T-helper 17 cell (primary cell): ENCODE results near the gene THYN1. TPM values are rescaled to one million over a fixed set of nuclear protein-coding genes. Genes with fewer than 3 reads are reported as not detected.
"Not testable (repeated sequence)": the region's sequence is repeated elsewhere in the genome, so short reads cannot be mapped to it uniquely, and the experiment has no call there.

ENCODE experiments used
- ATAC-seq: fragments of 150-1000 bp; cut with Tn5 transposase; 2 replicates; pipeline ENCODE4 v1.10.0; 2021; ENCODE audit warnings: mild to moderate bottlenecking, moderate library complexity
- DNase-seq, 3 donors: peaks; one replicate each; pipeline versions ENCODE4 v3.0.0 to v3.0.0-alpha.2; 2020 to 2021
- H3K9me3 ChIP-seq: one replicate; pipeline ENCODE4 v1.7.0; 2013; ENCODE audit warnings: low read length, mild to moderate bottlenecking; ENCODE audit not compliant: control insufficient read depth, poor library complexity, severe bottlenecking
- H3K27ac Mint-ChIP-seq: one replicate; pipeline ENCODE4 v1.8.0; 2022; ENCODE audit warnings: mild to moderate bottlenecking, moderate library complexity, mixed read lengths
- H3K27me3 Mint-ChIP-seq: one replicate; pipeline ENCODE4 v1.8.0; 2022; ENCODE audit warnings: mixed read lengths
- H3K36me3 Mint-ChIP-seq: one replicate; pipeline ENCODE4 v1.8.0; 2022; ENCODE audit warnings: low read depth, mixed read lengths
- H3K4me1 Mint-ChIP-seq: one replicate; pipeline ENCODE4 v1.8.0; 2022; ENCODE audit warnings: mild to moderate bottlenecking, mixed read lengths
- H3K4me3 Mint-ChIP-seq: one replicate; pipeline ENCODE4 v1.8.0; 2022; ENCODE audit warnings: mild to moderate bottlenecking, moderate library complexity, mixed read lengths
- total RNA-seq, 4 donors: library from RNA in 2 of 4; stranded (reverse) in 2 of 4; gene quantifications; one replicate each; pipeline ENCODE4 v1.2.3 and lab custom pipeline; 2022 to 2026

THYN1 gene
- total RNA-seq (10 to 100 TPM; 32.9 to 36.5 TPM), total RNA-seq (lab: John Stamatoyannopoulos, UW) (29.6 to 86.7 reads per million in 2 donors)

GRCh38 chr11:134253188-134253993, at the start of gene THYN1, which contains the start of gene ACAD8:
Gene THYN1 (minus strand): TSS chr11:134253352. CDS start chr11:134252882, 470 bp downstream.
Gene ACAD8 (plus strand): TSS chr11:134253568. CDS start chr11:134253601, 33 bp downstream.
- peak; percentile 100 for ATAC-seq
- no peaks in the 10 kb centered on the region for H3K9me3 ChIP-seq
- H3K4me1 Mint-ChIP-seq, result peaks cover 26% of the 10 kb centered on the region
- H3K36me3 Mint-ChIP-seq, result peaks cover 5% of the 10 kb centered on the region
- DNase-seq, result peak; percentile 91 to 93 (median 92)
- no peaks in the 10 kb centered on the region for H3K27me3 Mint-ChIP-seq
- H3K27ac Mint-ChIP-seq, result peak within 1 kb of the TSS; percentile 96
- peak within 1 kb of the TSS; percentile 98 for H3K4me3 Mint-ChIP-seq

GRCh38 chr11:134294664-134295063, 41.5 kb upstream of the THYN1 start:
- DNase-seq (no peak), ATAC-seq (no peak)
- H3K9me3 ChIP-seq, result no peaks in the 10 kb centered on the region
- Mint-ChIP-seq H3K4me1 (peaks cover 4% of the 10 kb centered on the region), H3K36me3 (no peaks in the 10 kb centered on the region), H3K27me3 (no peaks in the 10 kb centered on the region), H3K27ac (peak overlapping the region; percentile 60), H3K4me3 (no peak overlapping the region)

GRCh38 chr11:134293119-134294113, 40.3 kb upstream of the THYN1 start:
- DNase-seq, result no peak
- Mint-ChIP-seq H3K4me1 (peaks cover 7% of the 10 kb centered on the region), H3K27ac (peak overlapping the region; percentile 60), H3K4me3 (no peak overlapping the region), H3K27me3 (no peaks in the 10 kb centered on the region), H3K36me3 (no peaks in the 10 kb centered on the region)
- no peak for ATAC-seq
- H3K9me3 ChIP-seq, result no peaks in the 10 kb centered on the region

DNA sequence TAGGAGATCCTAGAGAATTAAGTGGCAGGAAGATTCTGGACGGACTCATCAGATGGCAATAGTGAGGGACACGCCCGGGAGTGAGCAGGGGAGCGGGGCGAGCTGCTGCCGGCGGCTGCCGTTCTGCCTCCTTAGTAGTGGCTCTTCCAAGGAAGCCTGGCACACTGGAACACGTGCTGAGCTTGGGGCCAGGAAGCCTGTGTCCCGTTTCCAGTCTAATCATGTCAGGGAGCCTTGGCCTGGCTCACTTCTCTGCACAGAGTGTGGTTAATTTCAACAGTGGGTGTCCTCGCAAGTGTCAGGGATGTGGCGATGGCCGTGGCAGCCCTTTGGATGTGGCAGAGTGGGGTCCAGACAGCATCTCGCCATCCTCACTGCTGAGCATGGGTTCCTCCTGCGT, 39.5 kb upstream of the THYN1 start:
- no peaks in the 10 kb centered on the region for H3K9me3 ChIP-seq
- H3K4me3 Mint-ChIP-seq, result no peak overlapping the region
- DNase-seq (no peak), ATAC-seq (no peak)
- H3K4me1 Mint-ChIP-seq, result peaks cover 7% of the 10 kb centered on the region
- no peaks in the 10 kb centered on the region for H3K36me3 Mint-ChIP-seq
- no peaks in the 10 kb centered on the region for H3K27me3 Mint-ChIP-seq
- H3K27ac Mint-ChIP-seq, result no peak overlapping the region

DNA sequence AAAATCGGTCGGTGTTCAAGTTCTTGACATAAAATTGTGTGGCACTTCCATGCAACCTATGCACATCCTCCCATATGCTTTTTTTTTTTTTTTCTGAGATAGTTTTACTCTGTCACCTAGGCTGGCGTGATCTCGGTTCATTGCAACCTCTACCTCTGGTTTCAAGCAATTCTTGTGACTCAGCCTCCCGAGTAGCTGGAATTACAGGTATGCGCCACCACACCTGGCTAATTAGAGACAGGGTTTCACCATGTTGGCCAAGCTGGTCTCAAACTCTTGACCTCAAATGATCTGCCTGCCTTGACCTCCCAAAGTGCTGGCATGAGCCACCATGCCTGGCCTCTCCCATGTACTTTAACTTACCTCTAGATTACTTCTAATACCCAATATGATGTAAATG, 38.0 kb upstream of the THYN1 start:
- Mint-ChIP-seq H3K4me3 (no peak overlapping the region), H3K36me3 (no peaks in the 10 kb centered on the region), H3K4me1 (peaks cover 7% of the 10 kb centered on the region), H3K27me3 (no peaks in the 10 kb centered on the region), H3K27ac (no peak overlapping the region)
- ATAC-seq (no peak), DNase-seq (no peak)
- H3K9me3 ChIP-seq, result no peaks in the 10 kb centered on the region

DNA sequence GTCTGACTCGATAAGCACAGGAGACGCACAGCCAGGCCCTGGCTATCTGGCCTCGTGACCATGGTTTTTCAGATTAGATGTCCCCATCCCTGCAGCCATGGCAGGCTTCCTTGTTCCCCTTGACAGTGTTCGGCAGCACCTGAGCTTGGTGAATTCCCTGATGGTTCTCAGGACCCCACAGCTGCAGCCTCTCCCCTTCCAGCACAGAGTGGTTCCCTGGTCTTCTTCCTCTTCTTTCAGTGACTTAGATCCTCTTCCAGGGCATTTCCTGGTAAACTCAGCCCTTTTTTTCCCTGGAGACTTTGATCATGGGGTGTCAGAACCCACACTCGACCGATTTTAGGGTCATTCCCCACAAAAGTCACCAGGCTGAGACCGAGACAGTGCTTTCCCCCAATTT, 37.5 kb upstream of the THYN1 start:
- DNase-seq (no peak), ATAC-seq (no peak)
- Mint-ChIP-seq H3K4me3 (no peak overlapping the region), H3K36me3 (no peaks in the 10 kb centered on the region), H3K27ac (no peak overlapping the region), H3K4me1 (peaks cover 7% of the 10 kb centered on the region), H3K27me3 (no peaks in the 10 kb centered on the region)
- no peaks in the 10 kb centered on the region for H3K9me3 ChIP-seq

- no peaks in the 10 kb centered on the region for H3K9me3 ChIP-seq
- Mint-ChIP-seq H3K36me3 (no peaks in the 10 kb centered on the region), H3K27me3 (no peaks in the 10 kb centered on the region), H3K4me3 (no peak overlapping the region), H3K27ac (no peak overlapping the region), H3K4me1 (peaks cover 7% of the 10 kb centered on the region)
- ATAC-seq (no peak), DNase-seq (no peak)
These were observed 36.6 kb upstream of the THYN1 start for GRCh38 chr11:134289789-134290188.

GRCh38 chr11:134289167-134289566, 36.0 kb upstream of the THYN1 start:
- H3K9me3 ChIP-seq, result no peaks in the 10 kb centered on the region
- no peak for ATAC-seq
- peaks cover 2% of the 10 kb centered on the region for H3K4me1 Mint-ChIP-seq
- H3K36me3 Mint-ChIP-seq, result no peaks in the 10 kb centered on the region
- DNase-seq, result no peak
- no peaks in the 10 kb centered on the region for H3K27me3 Mint-ChIP-seq
- H3K4me3 Mint-ChIP-seq, result no peak overlapping the region
- H3K27ac Mint-ChIP-seq, result no peak overlapping the region

DNA sequence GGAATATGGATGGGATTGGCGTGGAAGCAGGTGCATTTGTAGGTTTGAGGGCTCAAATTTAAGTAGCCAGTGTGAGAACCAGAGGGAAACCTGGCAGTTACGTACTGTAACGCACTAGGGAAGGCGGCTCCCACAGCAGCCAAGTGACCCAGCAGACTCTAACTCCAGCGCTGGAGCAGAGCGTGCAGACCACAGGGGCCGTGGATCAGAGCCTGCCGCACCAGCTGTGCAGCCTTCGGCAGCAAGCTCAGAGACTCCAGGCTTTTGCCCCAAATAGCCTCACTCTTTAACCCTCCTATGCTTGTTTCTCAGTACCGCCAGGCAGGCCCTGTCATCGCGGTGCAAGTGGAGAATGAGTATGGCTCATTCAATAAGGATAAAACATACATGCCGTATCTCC, 35.3 kb upstream of the THYN1 start:
- H3K27me3 Mint-ChIP-seq, result no peaks in the 10 kb centered on the region

GRCh38 chr11:134287561-134287960, 34.4 kb upstream of the THYN1 start:
- no peak overlapping the region for H3K4me3 Mint-ChIP-seq
- peaks cover 2% of the 10 kb centered on the region for H3K4me1 Mint-ChIP-seq
- H3K9me3 ChIP-seq, result no peaks in the 10 kb centered on the region
- DNase-seq (no peak), ATAC-seq (no peak)
- no peaks in the 10 kb centered on the region for H3K27me3 Mint-ChIP-seq
- no peak overlapping the region for H3K27ac Mint-ChIP-seq
- H3K36me3 Mint-ChIP-seq, result no peaks in the 10 kb centered on the region

More for the DNA sequence above, 35.3 kb upstream of the THYN1 start:
- H3K4me3 Mint-ChIP-seq, result no peak overlapping the region
- DNase-seq (no peak), ATAC-seq (no peak)
- H3K4me1 Mint-ChIP-seq, result peaks cover 2% of the 10 kb centered on the region
- H3K27ac Mint-ChIP-seq, result no peak overlapping the region
- no peaks in the 10 kb centered on the region for H3K36me3 Mint-ChIP-seq
- no peaks in the 10 kb centered on the region for H3K9me3 ChIP-seq

- H3K4me1 Mint-ChIP-seq, H3K27me3 Mint-ChIP-seq: not testable (repeated sequence)
These were observed 31.2 kb upstream of the THYN1 start for GRCh38 chr11:134284349-134284748.

DNA sequence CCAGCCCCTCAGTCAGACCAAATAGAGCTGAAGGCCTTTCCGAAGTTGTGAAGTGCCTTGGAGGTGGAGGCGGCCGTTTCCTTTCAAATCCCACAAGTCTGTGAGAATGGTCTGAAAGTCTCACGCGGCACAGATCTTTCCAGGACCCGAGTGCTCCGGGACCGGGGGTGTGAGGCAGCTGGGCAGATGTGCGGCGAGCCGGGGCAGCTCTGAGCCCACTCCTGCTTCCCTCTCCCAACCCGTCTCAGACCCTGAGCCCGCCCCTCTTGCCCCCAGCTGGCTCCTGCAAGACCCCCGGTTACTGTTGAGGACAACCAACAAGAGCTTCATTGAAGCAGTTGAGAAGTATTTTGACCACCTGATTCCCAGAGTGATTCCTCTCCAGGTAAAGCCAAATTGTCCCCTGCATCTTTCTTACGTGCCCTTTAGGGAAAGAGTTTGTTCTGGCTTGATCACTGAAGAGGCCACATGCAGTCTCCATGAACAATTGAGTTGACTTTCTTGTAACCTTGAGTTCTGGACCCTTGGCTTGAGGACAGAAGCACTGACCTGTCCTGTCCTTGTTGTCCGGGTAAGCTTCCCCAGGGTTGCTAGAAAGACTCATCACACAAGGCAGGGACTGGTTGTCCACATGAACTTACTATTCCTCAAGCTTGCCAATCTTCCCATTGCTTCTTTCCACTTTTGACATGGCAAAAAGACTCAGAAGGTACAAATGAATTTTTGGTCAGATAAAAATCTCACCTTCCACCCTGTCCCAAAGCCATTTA, 30.5 kb upstream of the THYN1 start:
- H3K9me3 ChIP-seq, result no peaks in the 10 kb centered on the region
- no peak for ATAC-seq
- H3K4me3 Mint-ChIP-seq, result no peak overlapping the region
- peaks cover 4% of the 10 kb centered on the region for H3K4me1 Mint-ChIP-seq
- H3K27me3 Mint-ChIP-seq, result no peaks in the 10 kb centered on the region
- no peaks in the 10 kb centered on the region for H3K36me3 Mint-ChIP-seq
- no peak overlapping the region for H3K27ac Mint-ChIP-seq
- no peak for DNase-seq

More at GRCh38 chr11:134284349-134284748, 31.2 kb upstream of the THYN1 start:
- not testable (repeated sequence) for DNase-seq, H3K27ac Mint-ChIP-seq, H3K4me3 Mint-ChIP-seq, ATAC-seq, H3K36me3 Mint-ChIP-seq, H3K9me3 ChIP-seq
